Endothelial cell of umbilical vein (primary cell): Measurements from ENCODE around the gene ADRA2A. TPM values are rescaled to one million over a fixed set of nuclear protein-coding genes. Genes with fewer than 3 reads are reported as not detected.

Experiments used
- BruUV-seq: library from RNA; stranded (reverse); fragments of 400-500 nt; replicated peaks from 2 replicates; lab custom pipeline; 2021; lab: Mats Ljungman, UMichigan
- CTCF ChIA-PET: fragments of 300-600, 350-600 bp; sonication (Branson Sonifier 250); formaldehyde crosslinking; loops from one replicate; lab custom pipeline; 2021; ENCODE audit warnings: antibody characterized with exemption, inconsistent platforms; lab: Charles Lee
- POLR2A ChIA-PET: fragments of 300-600, 350-600 bp; sonication (Branson Sonifier 250); formaldehyde crosslinking; loops from one replicate; lab custom pipeline; 2021; ENCODE audit warnings: antibody characterized with exemption, inconsistent platforms; lab: Charles Lee
- DNase-seq: peaks from one replicate; pipeline ENCODE4 v3.0.0-alpha.2; 2011; ENCODE audit warnings: low read depth, low spot score
- FAIRE-seq: peaks from 2 replicates; lab custom pipeline; 2011; peaks lifted over from hg19 to GRCh38; lab: Jason Lieb, UNC
- H2AFZ ChIP-seq: 2 replicates; pipeline ENCODE4 v1.6.0; 2012; ENCODE audit warnings: low read depth, low read length, control low read depth, inconsistent platforms
- H3K27ac ChIP-seq: 2 replicates; pipeline ENCODE4 v1.5.1; 2011; ENCODE audit warnings: low read depth, mild to moderate bottlenecking, control low read depth, low read length, moderate library complexity; ENCODE audit not compliant: insufficient read depth
- H3K27me3 ChIP-seq, 2 experiments: 2 replicates each; pipeline versions ENCODE4 v1.6.0 to v1.6.1; 2011; ENCODE audit warnings: low read length in 2 of 2, mixed read lengths in 1 of 2; ENCODE audit not compliant: control insufficient read depth in 2 of 2, insufficient read depth in 2 of 2
- H3K36me3 ChIP-seq, 2 experiments: 2 replicates in 1 of 2; 3 replicates in 1 of 2; pipeline ENCODE4 v1.5.1; 2011; ENCODE audit warnings: low read length in 2 of 2, mild to moderate bottlenecking in 1 of 2, moderate library complexity in 1 of 2; ENCODE audit not compliant: control insufficient read depth in 2 of 2, insufficient read depth in 2 of 2; ENCODE audit errors: extremely low read depth in 1 of 2
- H3K4me1 ChIP-seq: 3 replicates; pipeline ENCODE4 v1.5.1; 2011; ENCODE audit warnings: mild to moderate bottlenecking, low read length; ENCODE audit not compliant: control insufficient read depth, insufficient read depth; ENCODE audit errors: extremely low read depth
- H3K4me2 ChIP-seq: 2 replicates; pipeline ENCODE4 v1.6.1; 2011; ENCODE audit warnings: low read length, control low read depth, mixed read lengths; ENCODE audit not compliant: insufficient read depth
- H3K4me3 ChIP-seq, 3 experiments: fragments of 200-600 bp in 1 of 3; sonication (generic), shearing (Covaris generic) in 1 of 3; replicated peaks in 1 of 3; 2 replicates each; pipeline ENCODE4 v1.5.1; 2011 to 2016; ENCODE audit warnings: control low read depth in 3 of 3, low read length in 3 of 3, mild to moderate bottlenecking in 2 of 3, inconsistent platforms in 1 of 3, low read depth in 1 of 3, moderate library complexity in 1 of 3; ENCODE audit not compliant: insufficient read depth in 1 of 3
- H3K79me2 ChIP-seq: 2 replicates; pipeline ENCODE4 v1.6.0; 2012; ENCODE audit warnings: low read length, inconsistent platforms; ENCODE audit not compliant: control insufficient read depth, insufficient read depth
- H3K9ac ChIP-seq: replicated peaks from 2 replicates; pipeline ENCODE3; 2011; ENCODE audit warnings: low read length, control low read depth; ENCODE audit not compliant: insufficient read depth; ENCODE audit errors: extremely low read depth
- H3K9me1 ChIP-seq: replicated peaks from 3 replicates; pipeline ENCODE4 v1.6.0; 2011; ENCODE audit warnings: mild to moderate bottlenecking, low read length; ENCODE audit not compliant: control insufficient read depth, insufficient read depth; ENCODE audit errors: extremely low read depth
- H3K9me3 ChIP-seq: replicated peaks from 2 replicates; pipeline ENCODE4 v1.5.1; 2012; ENCODE audit warnings: low read length, inconsistent platforms; ENCODE audit not compliant: control insufficient read depth, insufficient read depth
- H4K20me1 ChIP-seq: replicated peaks from 2 replicates; pipeline ENCODE3; 2011; ENCODE audit warnings: mild to moderate bottlenecking, low read length; ENCODE audit not compliant: control insufficient read depth, insufficient read depth; ENCODE audit errors: extremely low read depth
- EZH2 ChIP-seq: IDR thresholded peaks from 2 replicates; pipeline ENCODE4 v1.6.1; 2012; ENCODE audit warnings: borderline replicate concordance, low read depth, mild to moderate bottlenecking, moderate library complexity, low read length, inconsistent platforms; ENCODE audit not compliant: severe bottlenecking
- FOS ChIP-seq: IDR thresholded peaks from 2 replicates; pipeline ENCODE4 v1.6.1; 2011; ENCODE audit warnings: mild to moderate bottlenecking, low read length, moderate library complexity, borderline replicate concordance; ENCODE audit not compliant: insufficient read depth
- GATA2 ChIP-seq: IDR thresholded peaks from 2 replicates; pipeline ENCODE4 v1.7.0; 2011; ENCODE audit warnings: low read depth, mild to moderate bottlenecking, moderate library complexity, mixed read lengths, low read length; ENCODE audit not compliant: insufficient read length, insufficient read depth
- JUN ChIP-seq: IDR thresholded peaks from 2 replicates; pipeline ENCODE4 v1.6.1; 2011; ENCODE audit warnings: borderline replicate concordance, low read depth; ENCODE audit not compliant: insufficient read length, insufficient read depth
- MYC ChIP-seq: IDR thresholded peaks from one replicate; pipeline ENCODE4 v1.6.1; 2011; ENCODE audit warnings: mild to moderate bottlenecking, low read depth, low read length
- POLR2A ChIP-seq: IDR thresholded peaks from 2 replicates; pipeline ENCODE4 v1.6.1; 2012; ENCODE audit warnings: low read depth, mild to moderate bottlenecking, control low read depth, low read length
- POLR2AphosphoS5 ChIP-seq: IDR thresholded peaks from 2 replicates; pipeline ENCODE4 v1.6.1; 2012; ENCODE audit warnings: low read depth, mild to moderate bottlenecking, control low read depth, low read length, moderate library complexity; ENCODE audit not compliant: insufficient read depth
- dilution Hi-C: fragments of 300-500 bp; cut with MboI; formaldehyde crosslinking; loops from one replicate; pipeline ENCODE4 v1.15.0; 2019; ENCODE audit warnings: low sequenced_read_pairs; ENCODE audit not compliant: extremely low pct_ligation_motif_present
- intact Hi-C: fragments of 100-400 bp; cut with micrococcal nuclease; formaldehyde crosslinking; loops from one replicate; pipeline ENCODE4 v1.10.0; 2022
- polyA plus RNA-seq, 4 experiments: library from polyadenylated mRNA; depleted of rRNA in 3 of 4; stranded (reverse) in 3 of 4; unstranded in 1 of 4; fragments of >200 nt; gene quantifications; 2 replicates each; pipeline versions ENCODE4 v1.2.1 to v1.2.3, GENCODE V29; 2011 to 2012; ENCODE audit warnings: missing spikeins in 1 of 4
- total RNA-seq: library from RNA; stranded (reverse); gene quantifications from 2 replicates; pipeline ENCODE4 v1.2.3, GENCODE V29; 2021
- TF ChIP-seq, protein P1 (sequence below), 2 donors: IDR thresholded peaks; 1 replicate in 1 of 2; 2 replicates in 1 of 2; pipeline ENCODE4 v1.5.1; 2011; ENCODE audit warnings: low read length in 2 of 2, mild to moderate bottlenecking in 2 of 2, moderate library complexity in 2 of 2, control low read depth in 1 of 2, inconsistent platforms in 1 of 2, low read depth in 1 of 2; ENCODE audit not compliant: insufficient read depth in 1 of 2; ENCODE audit errors: extremely low read depth in 1 of 2
- TF ChIP-seq, protein P2 (sequence below): IDR thresholded peaks from 2 replicates; pipeline ENCODE4 v1.6.1; 2011; ENCODE audit not compliant: insufficient read depth, insufficient read length

ADRA2A gene
- total and polyA plus RNA-seq, 2 donors (not counting 3 experiments of a cell fraction or from before 2014, with no cell fraction given): 0.03 TPM; not detected in 1

DNA sequence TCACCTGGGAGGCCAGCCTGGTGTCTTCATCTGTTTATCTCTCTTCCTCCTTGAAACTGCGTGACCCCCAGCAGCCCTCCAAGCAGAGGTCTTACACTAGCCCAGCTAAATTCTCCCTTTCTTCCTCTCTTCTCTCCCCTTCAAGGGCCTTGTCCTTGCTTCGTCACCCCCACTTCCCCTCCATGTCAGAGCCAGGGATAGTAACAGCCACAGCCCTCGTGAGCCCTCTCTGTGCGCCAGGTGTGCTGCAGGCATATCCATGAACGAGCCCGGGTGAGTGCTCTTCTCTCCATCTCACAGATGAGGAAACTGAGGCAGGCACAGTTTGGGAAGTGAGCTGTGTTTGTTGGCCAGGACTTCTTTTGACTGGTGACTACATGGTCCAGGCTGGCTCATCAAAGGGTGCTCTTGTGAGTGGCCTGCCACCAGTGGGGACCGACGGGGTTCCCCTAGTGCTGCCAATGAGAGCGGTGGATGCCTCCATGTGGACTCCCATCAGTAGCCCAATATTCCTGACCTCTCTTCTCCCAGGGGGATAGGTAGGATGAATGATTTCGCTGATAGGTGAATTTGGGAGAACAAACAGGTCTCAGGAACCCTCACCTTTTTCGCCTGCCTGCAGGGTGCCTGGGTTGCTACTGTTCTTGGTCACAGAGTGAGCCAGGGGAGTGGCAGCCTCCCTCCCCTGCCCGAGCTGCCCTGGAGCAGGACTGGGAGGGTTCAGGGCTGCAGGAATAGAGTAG lies 38.1 kb downstream of the ADRA2A start:
- CTCF ChIA-PET: no interaction called here
- H3K27ac ChIP-seq: no peak overlapping the region
- H3K79me2 ChIP-seq: no peaks in the 10 kb centered on the region
- dilution Hi-C loops (no loop called here), intact Hi-C loops (no loop called here)
- no peaks in the 10 kb centered on the region for H3K9me1 ChIP-seq
- H3K9ac ChIP-seq: no peak overlapping the region
- H3K36me3 ChIP-seq: no peaks in the 10 kb centered on the region
- H3K4me3 ChIP-seq: no peak overlapping the region
- H3K4me1 ChIP-seq: no peaks in the 10 kb centered on the region
- FAIRE-seq: no peak
- H2AFZ ChIP-seq: no peak overlapping the region
- POLR2A ChIA-PET: no interaction called here
- H3K27me3 ChIP-seq: no peaks in the 10 kb centered on the region
- no peak overlapping the region for H3K4me2 ChIP-seq
- TF ChIP-seq MYC: no peak
- TF ChIP-seq, protein P1, sequence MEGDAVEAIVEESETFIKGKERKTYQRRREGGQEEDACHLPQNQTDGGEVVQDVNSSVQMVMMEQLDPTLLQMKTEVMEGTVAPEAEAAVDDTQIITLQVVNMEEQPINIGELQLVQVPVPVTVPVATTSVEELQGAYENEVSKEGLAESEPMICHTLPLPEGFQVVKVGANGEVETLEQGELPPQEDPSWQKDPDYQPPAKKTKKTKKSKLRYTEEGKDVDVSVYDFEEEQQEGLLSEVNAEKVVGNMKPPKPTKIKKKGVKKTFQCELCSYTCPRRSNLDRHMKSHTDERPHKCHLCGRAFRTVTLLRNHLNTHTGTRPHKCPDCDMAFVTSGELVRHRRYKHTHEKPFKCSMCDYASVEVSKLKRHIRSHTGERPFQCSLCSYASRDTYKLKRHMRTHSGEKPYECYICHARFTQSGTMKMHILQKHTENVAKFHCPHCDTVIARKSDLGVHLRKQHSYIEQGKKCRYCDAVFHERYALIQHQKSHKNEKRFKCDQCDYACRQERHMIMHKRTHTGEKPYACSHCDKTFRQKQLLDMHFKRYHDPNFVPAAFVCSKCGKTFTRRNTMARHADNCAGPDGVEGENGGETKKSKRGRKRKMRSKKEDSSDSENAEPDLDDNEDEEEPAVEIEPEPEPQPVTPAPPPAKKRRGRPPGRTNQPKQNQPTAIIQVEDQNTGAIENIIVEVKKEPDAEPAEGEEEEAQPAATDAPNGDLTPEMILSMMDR (IDR thresholded peaks at IDR 0.05; ENCODE audit: extremely low read depth in 1 of 2, insufficient read depth in 1 of 2, low read depth in 1 of 2, low read length in 2 of 2): no peak
- no peak for TF ChIP-seq GATA2
- TF ChIP-seq POLR2AphosphoS5: no peak
- TF ChIP-seq FOS: no peak
- no peak for TF ChIP-seq EZH2
- no peak for TF ChIP-seq POLR2A
- TF ChIP-seq, protein P2, sequence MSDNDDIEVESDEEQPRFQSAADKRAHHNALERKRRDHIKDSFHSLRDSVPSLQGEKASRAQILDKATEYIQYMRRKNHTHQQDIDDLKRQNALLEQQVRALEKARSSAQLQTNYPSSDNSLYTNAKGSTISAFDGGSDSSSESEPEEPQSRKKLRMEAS: no peak
- TF ChIP-seq JUN: no peak
- DNase-seq: no peak
- H3K9me3 ChIP-seq: no peaks in the 10 kb centered on the region
- H4K20me1 ChIP-seq: no peaks in the 10 kb centered on the region
- no TSS peak for BruUV-seq
